Activated T-cell treated with anti-CD3 and anti-CD28 coated beads, Interleukin-2, amount 50 U/mL, for 1 hour (primary cell): ENCODE data around the gene MT1B.
"Not testable (repeated sequence)": the region's sequence is repeated elsewhere in the genome, so short reads cannot be mapped to it uniquely, and the experiment has no call there.

Experiments used
- DNase-seq: peaks from one replicate; pipeline ENCODE4 v3.0.0-alpha.2; 2020

Gene MT1B

DNA sequence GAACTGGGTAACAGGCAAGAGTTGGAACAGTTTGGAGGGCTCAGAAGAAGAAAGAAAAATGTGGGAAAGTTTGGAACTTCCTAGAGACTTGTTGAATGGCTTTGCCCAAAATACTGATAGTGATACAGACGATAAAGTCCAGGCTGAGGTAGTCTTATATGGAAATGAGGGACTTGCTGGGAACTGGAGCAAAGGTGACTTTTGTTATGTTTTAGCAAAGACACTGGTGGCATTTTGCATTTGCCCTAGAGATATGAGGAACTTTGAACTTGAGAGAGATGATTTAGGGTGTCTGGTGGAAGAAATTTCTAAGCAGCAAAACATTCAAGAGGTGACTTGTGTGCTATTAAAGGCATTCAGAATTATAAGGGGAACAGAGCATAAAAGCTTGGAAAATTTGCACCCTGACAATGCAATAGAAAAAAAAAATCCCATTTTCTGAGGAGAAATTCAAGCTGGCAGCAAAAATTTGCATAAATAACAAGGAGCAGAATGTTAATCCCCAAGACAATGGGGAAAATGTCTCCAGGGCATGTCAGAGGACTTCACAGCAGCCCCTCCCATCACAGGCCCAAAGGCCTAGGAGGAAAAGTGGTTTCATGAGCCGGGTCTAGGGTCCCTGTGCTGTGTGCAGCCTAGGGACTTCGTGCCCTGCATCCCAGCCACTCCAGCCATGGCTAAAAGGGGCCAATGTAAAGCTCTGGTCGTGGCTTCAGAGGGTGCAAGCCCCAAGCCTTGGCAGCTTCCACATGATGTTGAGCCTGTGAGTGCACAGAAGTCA is 29.8 kb upstream of the MT1B start:
- not testable (repeated sequence) for DNase-seq

DNA sequence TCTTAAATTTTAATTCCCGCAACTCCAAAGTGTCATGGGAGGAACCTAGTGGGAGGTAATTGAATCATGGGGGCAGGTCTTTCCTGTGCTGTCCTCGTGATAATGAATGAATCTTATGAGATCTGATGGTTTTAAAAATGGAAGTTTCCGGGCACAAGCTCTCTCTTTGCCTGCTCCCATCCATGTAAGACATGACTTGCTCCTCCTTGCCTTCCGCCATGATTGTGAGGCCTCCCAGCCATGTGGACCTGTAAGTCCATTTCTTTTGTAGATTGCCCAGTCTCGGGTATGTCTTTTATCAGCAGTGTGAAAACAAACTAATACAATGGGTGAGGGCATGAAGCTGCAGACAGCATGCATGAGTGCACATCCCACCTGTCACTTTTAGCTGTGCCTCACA is 28.5 kb upstream of the MT1B start:
- DNase-seq: not testable (repeated sequence)

DNA sequence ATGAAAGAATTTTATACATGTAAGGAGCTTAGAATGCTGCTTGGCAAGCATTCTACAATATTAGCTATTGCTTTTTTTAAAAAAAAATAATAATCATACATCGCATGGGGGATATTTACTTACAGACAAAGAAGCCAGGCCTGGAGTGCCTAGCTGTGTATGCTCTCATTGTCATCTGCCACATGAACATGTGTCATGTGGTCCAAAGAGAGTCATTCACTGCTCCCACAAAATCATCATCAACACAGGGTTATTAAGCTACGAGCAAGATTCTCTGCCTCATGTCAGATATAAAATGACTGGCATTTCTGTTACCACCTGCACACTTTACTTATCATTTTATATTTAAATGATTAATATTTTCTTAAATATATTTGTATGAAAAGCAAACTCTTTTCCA is 28.0 kb upstream of the MT1B start:
- DNase-seq: no peak

DNA sequence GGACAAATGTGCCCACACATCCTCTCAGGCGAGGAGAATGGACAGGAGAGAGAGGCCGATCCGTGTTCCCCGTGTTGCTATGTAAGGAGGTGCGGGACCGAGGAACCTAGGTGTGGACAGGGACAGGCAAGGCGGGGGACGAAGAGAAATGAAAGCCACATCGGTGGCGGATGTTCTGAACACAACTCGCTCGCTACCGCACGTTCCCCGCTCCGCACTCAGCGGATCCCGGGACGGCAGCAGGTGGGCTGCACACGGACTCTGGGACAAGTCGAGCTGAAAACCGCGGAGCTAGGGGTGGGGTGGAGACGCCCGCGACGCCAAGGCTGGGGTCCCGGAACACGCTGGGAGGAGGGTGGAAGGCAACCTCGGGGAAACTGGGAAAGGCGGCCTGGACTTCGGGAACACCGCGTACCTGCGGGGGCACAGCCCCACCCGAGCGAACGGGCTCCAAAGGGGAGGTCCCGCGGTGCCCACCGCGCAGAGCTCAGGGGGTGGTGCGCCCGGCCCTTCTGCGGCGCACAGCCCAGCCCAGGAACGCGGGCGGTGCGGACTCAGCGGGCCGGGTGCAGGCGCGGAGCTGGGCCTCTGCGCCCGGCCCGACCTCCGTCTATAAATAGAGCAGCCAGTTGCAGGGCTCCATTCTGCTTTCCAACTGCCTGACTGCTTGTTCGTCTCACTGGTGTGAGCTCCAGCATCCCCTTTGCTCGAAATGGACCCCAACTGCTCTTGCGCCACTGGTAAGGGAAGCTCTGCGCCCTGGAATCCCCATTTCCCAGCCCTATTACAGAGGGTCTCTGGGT is 26.3 kb upstream of the MT1B start, which contains the start of gene MT1E:
TSS of gene MT1E (plus strand) at position 642 of the 803 bp plus-strand sequence. CDS start at position 713, 71 bp downstream.
- peak; percentile 58 for DNase-seq

DNA sequence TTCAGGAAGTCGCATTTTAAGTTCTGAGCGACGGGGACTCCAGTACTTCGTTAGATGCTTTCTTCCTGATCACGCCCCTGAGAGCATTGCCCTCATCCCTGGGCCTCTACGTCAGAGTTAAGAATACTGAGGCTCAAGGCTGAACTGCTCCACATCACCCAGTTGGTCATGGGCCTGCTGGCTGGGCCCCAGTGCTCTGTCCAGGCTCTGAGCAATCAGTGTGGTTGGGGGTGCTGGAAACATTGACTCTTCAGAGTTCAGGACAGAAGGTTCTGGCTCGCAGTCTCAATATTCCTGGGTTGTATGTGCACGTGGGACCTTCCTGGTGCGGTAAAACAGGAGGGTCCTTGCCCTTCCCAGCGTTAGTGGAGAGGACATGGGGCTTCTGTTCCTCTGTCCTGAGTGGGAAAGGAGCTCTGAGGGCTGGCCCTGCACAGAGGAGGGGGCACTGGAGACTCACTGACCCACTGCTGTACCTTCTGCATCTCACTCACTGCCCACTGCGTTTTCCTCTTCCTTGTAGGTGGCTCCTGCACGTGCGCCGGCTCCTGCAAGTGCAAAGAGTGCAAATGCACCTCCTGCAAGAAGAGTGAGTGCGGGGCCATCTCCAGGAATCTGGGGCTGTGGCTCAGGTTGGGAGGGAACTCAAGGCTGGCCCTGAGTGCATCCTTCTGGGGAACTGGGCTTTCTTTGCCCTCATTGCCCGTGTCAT is 25.6 kb upstream of the MT1B start:
- DNase-seq: no peak

DNA sequence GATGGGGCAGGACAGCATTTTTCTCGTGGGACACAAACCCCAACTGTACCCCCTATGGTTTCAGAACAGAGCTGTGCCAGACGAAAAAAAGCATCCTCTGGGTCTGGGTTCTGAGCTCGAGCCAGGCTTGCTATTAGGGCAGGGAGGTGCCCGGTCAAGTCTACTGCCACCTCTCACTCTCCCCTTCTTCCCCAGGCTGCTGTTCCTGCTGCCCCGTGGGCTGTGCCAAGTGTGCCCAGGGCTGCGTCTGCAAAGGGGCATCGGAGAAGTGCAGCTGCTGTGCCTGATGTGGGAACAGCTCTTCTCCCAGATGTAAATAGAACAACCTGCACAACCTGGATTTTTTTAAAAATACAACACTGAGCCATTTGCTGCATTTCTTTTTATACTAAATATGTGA is 25.0 kb upstream of the MT1B start:
- DNase-seq: no peak

DNA sequence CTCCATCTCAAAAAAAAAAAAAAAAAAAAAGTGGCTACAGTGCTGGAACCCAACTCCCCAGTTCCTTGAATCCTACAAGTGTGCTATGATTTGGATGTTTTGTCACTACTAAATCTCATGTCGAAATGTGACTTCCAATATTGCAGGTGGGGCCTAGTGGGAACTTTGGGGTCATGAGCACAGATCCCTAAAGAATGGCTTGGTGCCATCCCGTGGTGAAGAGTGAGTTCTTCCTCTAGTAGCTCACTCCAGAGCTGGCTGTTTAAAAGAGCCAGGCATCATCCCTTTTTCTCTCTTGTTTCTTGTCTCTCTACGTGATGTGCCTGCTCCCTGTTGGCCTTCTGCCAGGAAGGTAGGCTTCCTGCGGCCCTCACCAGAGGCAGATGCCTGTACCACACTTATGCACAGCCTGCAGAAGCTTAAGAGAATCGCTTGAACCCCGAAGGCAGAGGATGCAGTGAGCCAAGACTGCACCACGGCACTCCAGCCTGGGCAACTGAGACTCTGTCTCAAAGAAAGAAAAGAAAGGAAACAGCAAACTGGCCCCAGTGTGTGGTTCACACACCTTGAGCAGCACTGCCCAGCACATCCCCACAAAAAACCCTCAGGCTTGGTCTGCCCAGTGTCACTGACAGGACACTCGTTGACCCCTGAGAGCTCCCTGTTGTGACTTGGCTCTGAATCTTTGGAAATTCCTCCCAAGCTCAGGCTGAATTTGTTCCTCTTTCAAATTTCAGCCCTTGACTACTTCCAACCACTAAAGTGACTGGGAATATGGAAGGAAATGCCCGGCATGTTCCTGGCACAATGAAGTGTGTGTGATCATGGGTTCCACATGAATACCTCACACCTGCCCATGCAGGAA is 23.0 kb upstream of the MT1B start:
- no peak for DNase-seq

DNA sequence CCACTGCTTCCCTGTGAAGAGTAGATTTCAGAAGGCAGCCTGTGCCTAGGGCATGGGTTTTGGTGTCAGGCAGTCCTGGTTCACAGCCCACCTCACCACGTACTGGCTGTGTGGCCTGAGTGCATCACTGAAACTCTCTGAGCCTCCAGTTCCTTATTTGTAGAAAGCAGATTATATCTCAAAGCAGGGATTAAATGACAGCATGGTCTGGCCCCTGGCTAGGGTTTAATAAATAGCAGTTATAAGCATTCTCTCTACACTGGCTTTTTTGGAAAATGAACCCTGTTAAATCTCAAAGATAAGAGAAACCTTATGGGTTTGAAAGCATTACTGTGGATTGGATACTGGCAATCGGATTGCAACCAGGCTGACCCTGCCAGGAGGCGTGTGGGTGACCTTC is 22.2 kb upstream of the MT1B start:
- no peak for DNase-seq

DNA sequence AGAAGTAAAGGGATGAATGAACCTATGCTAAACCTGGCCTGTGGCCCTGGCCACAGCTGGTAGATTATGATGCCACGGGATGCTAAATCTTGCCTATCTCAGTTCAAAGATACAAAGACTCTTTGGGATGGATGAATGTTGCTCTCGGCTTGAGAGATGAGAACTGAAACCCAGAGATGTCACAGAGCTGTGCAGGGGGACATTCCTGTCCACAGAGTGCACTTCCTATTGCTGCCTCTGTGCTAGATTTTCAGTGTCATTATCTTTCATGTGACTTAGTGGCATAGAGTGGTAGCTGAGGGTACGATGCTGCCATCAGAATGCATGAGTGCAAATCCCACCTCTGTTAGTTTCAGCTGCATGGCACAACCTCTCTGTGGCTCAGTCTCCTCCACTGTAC is 21.6 kb upstream of the MT1B start:
- DNase-seq: no peak

DNA sequence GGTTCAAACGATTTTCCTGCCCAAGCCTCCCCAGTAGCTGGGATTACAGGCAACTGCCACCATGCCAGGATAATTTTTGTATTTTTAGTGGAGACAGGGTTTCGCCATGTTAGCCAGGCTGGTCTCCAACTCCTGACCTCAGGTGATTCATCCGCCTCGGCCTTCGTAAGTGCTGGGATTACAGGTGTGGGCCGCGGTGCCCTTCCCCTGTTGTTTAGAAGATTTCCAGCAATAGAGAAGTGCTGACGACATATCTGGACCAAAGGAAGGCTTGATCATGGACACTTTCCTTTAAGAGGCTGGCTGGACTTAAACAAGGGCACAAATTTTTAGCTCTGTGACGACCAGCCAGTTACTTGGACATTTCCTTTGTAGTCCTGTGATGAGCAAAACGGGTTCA is 20.5 kb upstream of the MT1B start:
- no peak for DNase-seq

DNA sequence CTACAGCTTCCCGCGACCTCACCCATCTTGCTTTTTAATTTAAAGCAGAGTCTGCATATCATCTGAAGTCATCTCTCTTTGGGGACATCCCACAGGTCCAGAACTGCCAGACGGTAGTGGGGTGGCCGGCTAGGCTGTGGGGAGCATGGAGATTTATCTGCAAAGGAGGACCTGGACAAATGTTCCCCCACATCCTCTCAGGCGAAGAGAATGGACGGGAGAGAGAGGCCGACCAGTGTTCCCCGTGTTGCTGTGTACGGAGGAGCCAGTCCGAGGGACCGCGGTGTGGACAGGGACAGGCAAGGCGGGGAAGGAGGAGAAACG is 19.9 kb upstream of the MT1B start:
- no peak for DNase-seq

DNA sequence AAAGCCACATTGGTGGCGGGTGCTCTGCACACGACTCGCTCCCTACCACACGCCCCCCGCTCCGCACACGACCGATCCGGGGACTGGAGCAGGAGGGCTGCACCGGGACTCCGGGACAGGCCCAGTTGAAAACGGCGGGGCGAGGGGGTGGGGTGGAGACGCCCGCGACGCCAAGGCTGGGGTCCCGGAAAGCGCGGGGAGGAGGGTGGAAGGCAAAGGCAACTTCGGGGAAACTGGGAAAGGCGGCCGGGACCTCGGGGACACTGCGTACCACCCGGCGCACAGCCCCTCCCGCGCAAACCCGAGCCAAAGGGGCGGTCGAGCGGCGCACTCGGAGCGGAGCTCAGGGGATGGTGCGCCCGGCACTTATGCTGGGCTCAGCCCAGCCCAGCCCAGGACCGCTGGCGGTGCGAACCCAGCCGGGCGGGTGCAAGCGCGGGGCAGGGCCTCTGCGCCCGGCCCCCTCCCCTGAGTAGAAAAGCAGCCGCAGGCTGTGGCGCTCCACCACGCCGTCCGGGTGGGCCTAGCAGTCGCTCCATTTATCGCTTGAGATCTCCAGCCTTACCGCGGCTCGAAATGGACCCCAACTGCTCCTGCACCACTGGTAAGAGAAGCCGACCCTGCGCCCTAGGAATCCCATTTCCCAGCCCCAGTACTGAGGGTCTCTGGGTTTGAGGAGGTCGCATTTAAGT is 19.4 kb upstream of the MT1B start, which contains the start of gene MT1M:
TSS of gene MT1M (plus strand) at position 504 of the 692 bp plus-strand sequence. CDS start at position 577, 73 bp downstream.
- peak; percentile 29 for DNase-seq

DNA sequence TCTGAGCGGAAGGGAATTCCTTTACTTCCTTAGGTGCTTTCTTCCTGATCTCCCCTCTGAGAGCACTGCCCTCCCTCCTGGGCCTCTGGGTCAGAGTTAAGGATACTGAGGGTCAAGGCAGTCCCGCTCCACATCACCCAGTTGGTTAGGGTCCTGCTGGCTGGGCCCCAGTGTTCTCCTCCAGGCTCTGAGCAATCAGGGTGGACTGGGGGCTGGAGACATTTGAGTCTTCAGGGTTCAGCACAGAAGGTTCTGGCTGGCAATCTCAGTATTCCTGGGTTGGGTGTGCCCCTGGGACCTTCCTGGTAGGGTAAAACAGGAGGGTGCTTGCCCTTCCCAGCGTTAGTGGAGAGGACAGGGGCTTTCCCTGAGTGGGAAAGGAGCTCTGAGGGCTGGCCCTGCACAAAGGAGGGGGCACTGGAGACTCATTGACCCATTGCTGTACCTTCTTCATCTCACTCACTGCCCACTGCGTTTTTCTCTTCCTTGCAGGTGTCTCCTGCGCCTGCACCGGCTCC is 18.8 kb upstream of the MT1B start:
- no peak for DNase-seq

DNA sequence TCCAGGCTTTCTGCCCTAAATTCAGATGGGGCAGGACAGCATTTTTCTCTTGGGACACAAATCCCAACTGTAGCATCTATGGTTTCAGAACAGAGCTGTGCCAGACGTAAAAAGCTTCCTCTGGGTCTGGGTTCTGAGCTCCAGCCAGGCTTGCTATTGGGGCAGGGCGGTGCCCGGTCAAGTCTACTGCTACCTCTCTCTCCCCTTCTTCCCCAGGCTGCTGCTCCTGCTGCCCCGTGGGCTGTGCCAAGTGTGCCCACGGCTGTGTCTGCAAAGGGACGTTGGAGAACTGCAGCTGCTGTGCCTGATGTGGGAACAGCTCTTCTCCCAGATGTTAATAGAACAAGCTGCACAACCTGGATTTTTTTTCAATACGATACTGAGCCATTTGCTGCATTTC is 18.2 kb upstream of the MT1B start:
- DNase-seq: no peak

DNA sequence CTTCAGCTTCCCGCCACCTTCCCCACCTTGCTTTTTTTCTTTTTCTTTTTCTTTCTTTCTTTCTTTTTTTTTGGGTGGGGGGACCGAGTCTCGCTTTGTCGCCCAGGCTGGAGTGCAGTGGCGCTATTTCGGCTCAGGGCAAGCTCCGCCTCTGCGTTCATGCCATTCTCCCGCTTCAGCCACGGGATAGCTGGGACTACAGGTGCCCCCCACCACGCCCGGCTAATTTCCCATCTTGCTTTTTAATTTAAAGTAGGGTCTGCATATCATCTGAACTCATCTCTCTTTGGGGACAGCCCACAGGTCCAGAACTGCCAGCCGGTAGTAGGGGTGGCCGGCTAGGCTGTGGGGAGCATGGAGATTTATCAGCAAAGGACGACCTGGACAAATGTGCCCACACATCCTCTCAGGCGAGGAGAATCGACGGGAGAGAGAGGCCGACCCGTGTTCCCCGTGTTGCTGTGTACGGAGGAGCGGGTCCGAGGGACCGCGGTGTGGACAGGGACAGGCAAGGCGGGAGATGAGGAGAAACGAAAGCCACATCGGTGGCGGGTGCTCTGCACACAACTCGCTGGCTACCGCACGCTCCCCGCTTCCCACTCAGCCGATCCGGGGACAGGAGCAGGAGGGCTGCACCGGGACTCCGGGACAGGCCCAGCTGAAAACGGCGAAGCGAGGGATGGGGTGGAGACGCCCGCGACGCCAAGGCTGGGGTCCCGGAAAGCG is 16.8 kb upstream of the MT1B start:
- DNase-seq: no peak

DNA sequence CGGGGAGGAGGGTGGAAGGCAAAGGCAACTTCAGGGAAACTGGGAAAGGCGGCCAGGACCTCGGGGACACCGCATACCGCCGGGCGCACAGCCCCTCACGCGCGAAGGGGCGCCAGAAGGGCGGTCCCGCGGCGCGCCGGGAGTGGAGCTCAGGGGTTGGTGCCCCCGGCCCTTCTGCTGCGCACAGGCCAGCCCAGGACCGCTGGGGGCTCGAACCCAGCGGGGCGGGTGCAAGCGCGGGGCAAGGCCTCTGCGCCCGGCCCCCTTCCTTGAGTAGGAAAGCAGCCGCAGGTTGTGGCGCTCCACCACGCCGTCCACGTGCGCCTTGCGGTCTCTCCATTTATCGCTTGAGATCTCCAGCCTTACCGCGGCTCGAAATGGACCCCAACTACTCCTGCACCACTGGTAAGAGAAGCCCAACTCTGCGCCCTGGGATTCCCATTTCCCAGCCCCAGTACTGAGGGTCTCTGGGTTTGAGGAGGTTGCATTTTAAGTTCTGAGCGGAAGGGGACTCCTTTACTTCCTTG is 16.2 kb upstream of the MT1B start:
- DNase-seq: no peak

DNA sequence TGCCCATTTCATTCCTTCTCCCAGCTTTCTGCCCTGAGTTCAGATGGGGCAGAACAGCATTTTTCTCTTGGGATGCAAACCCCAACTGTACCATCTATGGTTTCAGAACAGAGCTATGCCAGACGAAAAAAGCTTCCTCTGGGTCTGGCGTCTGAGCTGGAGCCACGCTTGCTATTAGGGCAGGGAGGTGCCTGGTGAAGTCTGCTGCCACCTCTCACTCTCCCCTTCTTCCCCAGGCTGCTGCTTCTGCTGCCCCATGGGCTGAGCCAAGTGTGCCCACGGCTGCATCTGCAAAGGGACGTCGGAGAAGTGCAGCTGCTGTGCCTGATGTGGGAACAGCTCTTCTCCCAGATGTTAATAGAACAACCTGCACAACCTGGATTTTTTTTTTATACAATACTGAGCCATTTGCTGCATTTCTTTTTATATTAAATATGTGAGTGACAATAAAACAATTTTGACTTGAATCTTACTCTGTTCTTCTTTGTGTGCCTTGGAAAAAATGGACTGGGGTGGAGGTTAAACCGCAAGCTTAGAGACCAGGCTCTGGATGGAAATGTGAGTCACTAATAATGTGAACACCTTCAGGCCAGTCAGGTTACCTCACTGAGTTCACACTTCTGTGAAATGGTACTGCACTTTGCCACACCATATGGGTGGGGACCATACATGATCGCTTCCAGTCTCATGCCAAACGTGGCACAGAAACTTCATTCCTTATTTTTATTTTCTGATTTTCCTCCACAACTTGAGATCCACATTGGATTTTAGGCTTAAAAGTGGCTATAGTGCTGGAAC is 14.9 kb upstream of the MT1B start:
- no peak for DNase-seq

DNA sequence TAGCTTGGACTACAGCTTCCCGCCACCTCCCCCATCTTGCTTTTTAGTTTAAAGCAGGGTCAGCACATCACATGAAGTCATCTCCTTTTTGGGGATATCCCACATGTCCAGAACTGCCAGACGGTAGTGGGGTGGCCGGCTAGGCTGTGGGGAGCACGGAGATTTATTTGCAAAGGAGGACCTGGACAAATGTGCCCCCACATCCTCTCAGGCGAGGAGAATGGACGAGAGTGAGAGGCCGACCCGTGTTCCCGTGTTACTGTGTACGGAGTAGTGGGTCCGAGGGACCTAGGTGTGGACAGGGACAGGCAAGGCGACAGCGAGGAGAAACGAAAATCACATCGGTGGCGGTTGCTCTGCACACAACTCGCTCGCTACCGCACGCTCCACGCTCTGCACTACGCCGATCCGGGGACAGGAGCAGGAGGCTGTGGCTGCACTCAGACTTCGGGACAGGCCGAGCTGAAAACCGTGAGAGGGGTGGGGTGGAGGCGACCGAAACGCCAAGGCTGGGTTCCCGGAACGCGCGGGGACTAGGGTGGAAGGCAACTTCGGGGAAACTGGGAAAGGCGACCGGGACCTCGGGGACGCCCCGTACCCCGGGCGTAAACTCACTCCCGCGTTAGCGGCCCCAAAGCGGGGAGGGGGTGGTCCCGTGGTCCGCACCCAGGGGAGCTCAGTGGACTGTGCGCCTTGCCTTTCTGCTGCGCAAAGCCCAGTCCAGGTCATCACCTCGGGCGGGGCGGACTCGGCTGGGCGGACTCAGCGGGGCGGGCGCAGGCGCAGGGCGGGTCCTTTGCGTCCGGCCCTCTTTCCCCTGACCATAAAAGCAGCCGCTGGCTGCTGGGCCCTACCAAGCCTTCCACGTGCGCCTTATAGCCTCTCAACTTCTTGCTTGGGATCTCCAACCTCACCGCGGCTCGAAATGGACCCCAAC is 13.6 kb upstream of the MT1B start, which contains the start of gene MT1A:
TSS of gene MT1A (plus strand) at position 853 of the 937 bp plus-strand sequence. CDS start at position 926, 73 bp downstream.
- no peak for DNase-seq

DNA sequence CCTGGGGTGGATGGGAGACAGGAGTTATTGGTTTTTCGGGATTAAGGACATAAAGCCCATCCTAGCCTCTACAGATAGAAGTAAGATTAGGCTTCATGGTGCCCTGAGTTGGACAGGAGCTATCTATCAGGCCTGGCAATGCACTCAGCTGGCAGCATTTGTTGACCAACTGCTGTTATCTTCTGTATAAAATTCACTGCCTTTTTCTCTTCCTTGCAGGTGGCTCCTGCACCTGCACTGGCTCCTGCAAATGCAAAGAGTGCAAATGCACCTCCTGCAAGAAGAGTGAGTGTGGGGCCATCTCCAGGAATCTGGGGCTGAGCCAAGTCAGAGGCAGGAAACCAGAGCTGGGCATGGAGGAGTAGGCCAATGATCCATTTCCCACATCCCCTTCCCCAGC is 12.6 kb upstream of the MT1B start:
- no peak for DNase-seq
